ENCODE data around the gene CSTF2. TPM values are rescaled to one million over a fixed set of nuclear protein-coding genes. Genes with fewer than 3 reads are reported as not detected.

The CSTF2 gene
- total and polyA plus RNA-seq, 9 of the 15 experiments (the other 6 are each of a cell fraction or from before 2014, with no cell fraction given): 11.6 to 57.9 (median 46.4) TPM

GRCh38 chrX:100830143-100830542 is 10.0 kb downstream of the CSTF2 start:
- BruUV-seq (replicated peaks): no TSS peak
- no peak overlapping the region for H3K27ac ChIP-seq (ENCODE audit: extremely low read depth, low read depth, low read length)

GRCh38 chrX:100830547-100830946 is 10.4 kb downstream of the CSTF2 start:
- no peak overlapping the region for H3K4me2 ChIP-seq (ENCODE audit: insufficient read depth, low read length)
- H3K9me3 ChIP-seq (replicated peaks; ENCODE audit: control insufficient read depth, insufficient read depth, low read depth, low read length): no peaks in the 10 kb centered on the region
- no peak overlapping the region for H3K4me3 ChIP-seq
- H3K36me3 ChIP-seq (ENCODE audit: control insufficient read depth, insufficient read depth, low read length): peaks cover 86% of the 10 kb centered on the region
- no peak for TF ChIP-seq TCFL5 (CRISPR knock-in tag; conservative IDR thresholded peaks at IDR 0.05)
- ATAC-seq (no peak), DNase-seq (ENCODE audit: extremely low read depth in 1 of 4, low spot score in 3 of 4) (no peak), FAIRE-seq (no peak)
- H2AFZ ChIP-seq (ENCODE audit: low read depth, low read length): no peak overlapping the region
- in situ Hi-C loops (cut with MboI): no loop called here
- intact Hi-C loops (cut with micrococcal nuclease): no loop called here
- no peaks in the 10 kb centered on the region for H4K20me1 ChIP-seq (replicated peaks; ENCODE audit: control insufficient read depth, insufficient read depth, low read length)
- WGBS (ENCODE audit: insufficient coverage, low coverage, missing lambda C conversion rate): 84% methylated on average over 4 of the region's 9 CpGs
- no peaks in the 10 kb centered on the region for H3K9me1 ChIP-seq (ENCODE audit: control insufficient read depth, insufficient read depth, low read length)
- no peak overlapping the region for H3K9ac ChIP-seq (ENCODE audit: insufficient read depth in 1 of 2, low read depth in 2 of 2, low read length in 2 of 2)
- H3K79me2 ChIP-seq (ENCODE audit: control insufficient read depth, insufficient read depth, low read length): no peaks in the 10 kb centered on the region
- ChIA-PET CTCF (ENCODE audit: low intra/inter-chr PET ratio) (no interaction called here), POLR2A (interaction anchor here (0.8 to 0.9 kb wide), 2 partner anchors 10 to 12 kb away, joined by 3 to 4 read pairs; partner anchors contain the start of gene CSTF2)
- H3K27me3 ChIP-seq (ENCODE audit: control insufficient read depth in 2 of 2, insufficient read depth in 2 of 2, low read length in 2 of 2): no peaks in the 10 kb centered on the region
- no TSS peak for BruUV-seq (replicated peaks)
- H3K4me1 ChIP-seq (replicated peaks in 1 of 2; ENCODE audit: control insufficient read depth in 2 of 2, insufficient read depth in 2 of 2, low read length in 2 of 2): no peaks in the 10 kb centered on the region
- H3K27ac ChIP-seq (ENCODE audit: extremely low read depth, low read depth, low read length): no peak overlapping the region

More at GRCh38 chrX:100830143-100830542, 10.0 kb downstream of the CSTF2 start:
- WGBS (ENCODE audit: insufficient coverage, low coverage, missing lambda C conversion rate): 92% methylated on average over 4 of the region's 5 CpGs
- no peaks in the 10 kb centered on the region for H3K9me1 ChIP-seq (ENCODE audit: control insufficient read depth, insufficient read depth, low read length)
- H3K4me1 ChIP-seq (replicated peaks in 1 of 2; ENCODE audit: control insufficient read depth in 2 of 2, insufficient read depth in 2 of 2, low read length in 2 of 2): no peaks in the 10 kb centered on the region
- H3K27me3 ChIP-seq (ENCODE audit: control insufficient read depth in 2 of 2, insufficient read depth in 2 of 2, low read length in 2 of 2): no peaks in the 10 kb centered on the region
- peaks cover 84% of the 10 kb centered on the region for H3K36me3 ChIP-seq (ENCODE audit: control insufficient read depth, insufficient read depth, low read length)
- ATAC-seq (no peak), DNase-seq (ENCODE audit: extremely low read depth in 1 of 4, low spot score in 3 of 4) (no peak), FAIRE-seq (no peak)
- no peaks in the 10 kb centered on the region for H3K9me3 ChIP-seq (replicated peaks; ENCODE audit: control insufficient read depth, insufficient read depth, low read depth, low read length)
- intact Hi-C loops (cut with micrococcal nuclease) (no loop called here), in situ Hi-C loops (cut with MboI) (no loop called here)
- no peak for TF ChIP-seq ZNF24 (IDR thresholded peaks at IDR 0.05)
- no peak for TF ChIP-seq LEF1 (IDR thresholded peaks at IDR 0.05)
- no peak for TF ChIP-seq GTF2E2 (tag; IDR thresholded peaks at IDR 0.05)
- no peak for TF ChIP-seq ZNF197 (CRISPR knock-in tag; IDR thresholded peaks at IDR 0.05; ENCODE audit: low read depth)
- no peak for TF ChIP-seq STAT5A (IDR thresholded peaks at IDR 0.05; ENCODE audit: borderline replicate concordance, low read length)
- TF ChIP-seq ZZZ3 (IDR thresholded peaks at IDR 0.05): no peak
- no peak for TF ChIP-seq KLF16 (IDR thresholded peaks at IDR 0.05)
- no peak for TF ChIP-seq BCL6 (CRISPR knock-in tag; IDR thresholded peaks at IDR 0.05)
- TF ChIP-seq SMAD3 (CRISPR knock-in tag; conservative IDR thresholded peaks at IDR 0.05): no peak
- TF ChIP-seq SP1 (CRISPR knock-in tag; IDR thresholded peaks at IDR 0.05): no peak
- H3K4me3 ChIP-seq: no peak overlapping the region
- H3K4me2 ChIP-seq (ENCODE audit: insufficient read depth, low read length): no peak overlapping the region
- ChIA-PET CTCF (ENCODE audit: low intra/inter-chr PET ratio) (no interaction called here), POLR2A (interaction anchor here (0.8 to 0.9 kb wide), 2 partner anchors 10 to 12 kb away, joined by 3 to 4 read pairs; partner anchors contain the start of gene CSTF2)
- H3K9ac ChIP-seq (ENCODE audit: insufficient read depth in 1 of 2, low read depth in 2 of 2, low read length in 2 of 2): no peak overlapping the region
- no peaks in the 10 kb centered on the region for H4K20me1 ChIP-seq (replicated peaks; ENCODE audit: control insufficient read depth, insufficient read depth, low read length)
- no peaks in the 10 kb centered on the region for H3K79me2 ChIP-seq (ENCODE audit: control insufficient read depth, insufficient read depth, low read length)
- H2AFZ ChIP-seq (ENCODE audit: low read depth, low read length): no peak overlapping the region
